Activated T-cell treated with anti-CD3 and anti-CD28 coated beads for 4 hours (primary cell): Measurements from ENCODE around the gene APOA1.
"Not testable (repeated sequence)": the region's sequence is repeated elsewhere in the genome, so short reads cannot be mapped to it uniquely, and the experiment has no call there.

Source experiments
- DNase-seq: peaks from one replicate; pipeline ENCODE4 v3.0.0-alpha.2; 2020

Gene APOA1

GRCh38 chr11:116811194-116811593, 26.2 kb downstream of the APOA1 start:
- no peak for DNase-seq

GRCh38 chr11:116808262-116809175, 28.9 kb downstream of the APOA1 start:
- no peak for DNase-seq

- no peak for DNase-seq
Measured at GRCh38 chr11:116807601-116808261, 29.7 kb downstream of the APOA1 start.

- DNase-seq, result no peak
Measured at GRCh38 chr11:116804001-116804400, 33.4 kb downstream of the APOA1 start.

GRCh38 chr11:116801662-116802061, 35.8 kb downstream of the APOA1 start:
- DNase-seq, result not testable (repeated sequence)

- DNase-seq, result no peak
Measured at GRCh38 chr11:116800610-116801009, 36.8 kb downstream of the APOA1 start.

- no peak for DNase-seq
Measured at GRCh38 chr11:116798368-116798767, 39.1 kb downstream of the APOA1 start.

- no peak for DNase-seq
Measured at GRCh38 chr11:116797816-116798215, 39.6 kb downstream of the APOA1 start.

- DNase-seq, result no peak
Measured at GRCh38 chr11:116796548-116796947, 40.9 kb downstream of the APOA1 start.

- DNase-seq, result no peak
Measured at GRCh38 chr11:116794851-116795250, 42.6 kb downstream of the APOA1 start.

GRCh38 chr11:116793772-116794097, 43.7 kb downstream of the APOA1 start:
- no peak for DNase-seq

- no peak for DNase-seq
Measured at GRCh38 chr11:116792869-116793771, 44.3 kb downstream of the APOA1 start.

GRCh38 chr11:116792144-116792868, 45.1 kb downstream of the APOA1 start:
- DNase-seq, result no peak

GRCh38 chr11:116791813-116792143, 45.6 kb downstream of the APOA1 start, which contains the start of gene APOA5:
APOA5 (minus strand) TSS chr11:116791879; CDS start chr11:116791860, 19 bp downstream.
- no peak for DNase-seq

- DNase-seq, result peak; percentile 65
Measured at GRCh38 chr11:116791002-116791812, 46.2 kb downstream of the APOA1 start.

GRCh38 chr11:116790167-116791001, 47.0 kb downstream of the APOA1 start:
- no peak for DNase-seq

GRCh38 chr11:116788975-116789374, 48.4 kb downstream of the APOA1 start:
- no peak for DNase-seq

- DNase-seq, result no peak
Measured at GRCh38 chr11:116788534-116788933, 48.9 kb downstream of the APOA1 start.

GRCh38 chr11:116787786-116788486, 49.5 kb downstream of the APOA1 start, which contains the start of gene ZPR1:
ZPR1 (minus strand) TSS chr11:116788023; CDS start chr11:116787990, 33 bp downstream.
- peak; percentile 79 for DNase-seq

- DNase-seq, result no peak
Measured at GRCh38 chr11:116787436-116787785, 50.0 kb downstream of the APOA1 start.
